HG03354 (cell line): ENCODE measurements around the gene CBX6.

Experiments used
- ATAC-seq: cut with Tn5 transposase; IDR thresholded peaks from one replicate; pipeline ENCODE4 v1.9.1; 2021; ENCODE audit warnings: mild to moderate bottlenecking; ENCODE audit not compliant: unreplicated experiment, poor library complexity, severe bottlenecking

CBX6 gene

GRCh38 chr22:38827510-38827909 lies 44.5 kb downstream of the CBX6 start:
- no peak for ATAC-seq

DNA sequence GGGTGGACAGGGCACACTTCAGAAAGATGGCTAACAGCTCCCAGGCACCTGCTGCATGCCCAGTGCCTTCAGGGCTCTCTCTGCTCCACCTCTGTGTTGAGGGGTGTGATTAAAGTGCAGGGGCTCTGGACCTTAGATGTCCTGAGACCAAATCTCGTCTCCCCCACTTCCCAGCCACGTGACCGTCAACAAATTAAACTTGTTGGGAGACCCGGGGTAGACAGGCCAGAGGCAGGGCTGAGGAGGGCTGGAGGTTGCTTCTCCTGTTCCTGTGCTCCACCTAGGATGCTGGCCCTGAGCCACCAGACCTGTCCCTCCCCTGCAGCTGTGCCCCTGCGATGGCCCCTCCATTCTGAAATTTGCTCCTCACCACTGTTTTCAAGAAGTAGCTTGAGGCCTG lies 45.2 kb downstream of the CBX6 start:
- no peak for ATAC-seq

- no peak for ATAC-seq
These were observed 45.6 kb downstream of the CBX6 start for GRCh38 chr22:38826386-38826785.

GRCh38 chr22:38824585-38824984 lies 47.4 kb downstream of the CBX6 start:
- ATAC-seq: no peak

GRCh38 chr22:38823637-38824036 lies 48.4 kb downstream of the CBX6 start:
- no peak for ATAC-seq

DNA sequence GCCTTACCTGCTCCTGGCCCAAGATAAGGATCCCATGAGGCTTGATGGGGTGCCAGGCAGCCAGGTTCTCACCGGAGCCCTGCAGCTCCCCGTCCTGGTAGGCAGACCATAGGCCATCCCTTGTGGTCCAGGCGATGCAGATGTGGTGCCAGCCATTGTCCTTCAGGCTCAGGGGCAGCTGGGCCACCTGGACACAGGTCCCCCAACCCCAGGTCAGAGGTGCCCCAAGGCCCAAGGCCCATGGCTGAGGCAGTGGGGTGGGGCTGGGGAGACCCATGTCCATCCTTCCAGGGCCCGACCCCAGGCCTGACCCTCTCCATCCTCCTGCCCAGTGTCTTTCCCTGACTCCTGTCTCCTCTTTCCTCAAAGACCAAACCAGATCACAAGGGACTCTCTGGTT lies 48.9 kb downstream of the CBX6 start:
- no peak for ATAC-seq

GRCh38 chr22:38820020-38820419 lies 52.0 kb downstream of the CBX6 start:
- ATAC-seq: no peak

GRCh38 chr22:38819387-38819940 lies 52.6 kb downstream of the CBX6 start:
- no peak for ATAC-seq

GRCh38 chr22:38817196-38817595 lies 54.8 kb downstream of the CBX6 start:
- no peak for ATAC-seq

DNA sequence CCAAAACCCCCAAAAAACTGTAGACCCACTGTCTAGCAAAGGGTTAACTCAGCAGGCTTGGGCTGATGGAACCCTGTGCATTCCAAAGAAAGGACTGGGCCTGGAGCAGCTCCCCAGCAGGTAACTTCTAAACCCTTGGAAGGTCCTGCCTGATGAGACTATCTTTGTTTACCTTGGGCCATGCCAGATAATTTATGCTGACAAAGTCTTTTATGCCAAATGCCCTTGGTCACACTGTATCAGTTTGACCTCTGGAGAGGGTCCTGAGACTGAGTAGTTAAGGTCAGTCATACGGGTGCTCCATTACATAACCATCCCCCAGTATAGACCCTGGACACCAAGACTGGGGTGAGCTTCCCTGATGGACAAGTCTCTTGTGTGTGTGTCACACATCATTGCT lies 56.2 kb downstream of the CBX6 start:
- ATAC-seq: no peak
